Measurements from ENCODE around the gene ZNRF3. TPM values are rescaled to one million over a fixed set of nuclear protein-coding genes. Genes with fewer than 3 reads are reported as not detected.

ZNRF3 gene
- polyA plus RNA-seq, 3 donors from 2014 or later = 0.06 to 0.28 (median 0.18) TPM

GRCh38 chr22:28984482-28985158 is 101.2 kb downstream of the ZNRF3 start:
- Mint-ChIP-seq H3K36me3 (peaks cover 0 to 14% (median 5%) of the 10 kb centered on the region in 3 donors), H3K4me1 (peaks cover 7 to 13% of the 10 kb centered on the region in 2 donors), H3K9me3 (no peaks in the 10 kb centered on the region), H3K4me3 (no peak overlapping the region), H3K27ac (no peak overlapping the region), H3K27me3 (ENCODE audit: low read depth in 3 of 3) (peaks cover 5 to 8% (median 8%) of the 10 kb centered on the region in 3 donors)
- DNase-seq = no peak

DNA sequence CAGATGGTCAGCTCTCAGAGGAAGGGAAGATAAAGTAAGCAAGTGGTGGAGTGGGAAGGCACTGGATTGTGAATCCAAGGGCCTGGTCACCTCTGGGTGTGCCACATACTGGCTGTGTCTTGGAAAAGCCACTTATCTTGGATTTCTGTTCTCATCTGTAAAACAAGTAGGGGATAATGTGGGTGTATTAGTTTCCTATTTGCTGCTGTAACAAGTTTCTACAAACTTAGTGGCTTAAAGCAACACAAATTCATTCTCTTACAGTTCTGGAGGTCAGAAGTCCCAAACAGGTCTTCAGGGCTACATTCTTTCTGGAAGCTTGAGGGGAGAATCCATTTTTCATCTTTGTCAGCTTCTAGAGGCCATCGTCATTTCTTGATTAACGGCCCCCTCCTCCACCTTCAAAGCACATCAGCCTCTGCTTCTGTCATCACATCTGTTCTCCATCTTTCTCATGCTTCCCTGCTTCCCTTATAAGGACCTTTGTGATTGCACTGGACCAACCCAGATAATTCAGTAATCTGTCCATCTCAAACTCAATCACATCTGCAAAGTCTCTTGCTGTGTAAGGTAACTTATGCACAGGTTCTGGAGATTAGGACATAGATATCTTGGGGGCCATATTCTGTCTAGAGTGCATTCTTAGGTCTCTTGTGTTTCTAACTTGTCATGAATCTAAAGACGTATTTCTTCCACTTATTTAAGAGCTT is 102.4 kb downstream of the ZNRF3 start:
- no peak for DNase-seq
- peaks cover 5 to 6% (median 6%) of the 10 kb centered on the region in 3 donors for H3K27me3 Mint-ChIP-seq (ENCODE audit: low read depth in 3 of 3)
- no peak overlapping the region for H3K4me3 Mint-ChIP-seq
- H3K36me3 Mint-ChIP-seq = peaks cover 0 to 19% (median 5%) of the 10 kb centered on the region in 3 donors
- H3K4me1 Mint-ChIP-seq = peaks cover 7 to 13% of the 10 kb centered on the region in 2 donors
- no peak overlapping the region for H3K27ac Mint-ChIP-seq
- no peaks in the 10 kb centered on the region for H3K9me3 Mint-ChIP-seq

DNA sequence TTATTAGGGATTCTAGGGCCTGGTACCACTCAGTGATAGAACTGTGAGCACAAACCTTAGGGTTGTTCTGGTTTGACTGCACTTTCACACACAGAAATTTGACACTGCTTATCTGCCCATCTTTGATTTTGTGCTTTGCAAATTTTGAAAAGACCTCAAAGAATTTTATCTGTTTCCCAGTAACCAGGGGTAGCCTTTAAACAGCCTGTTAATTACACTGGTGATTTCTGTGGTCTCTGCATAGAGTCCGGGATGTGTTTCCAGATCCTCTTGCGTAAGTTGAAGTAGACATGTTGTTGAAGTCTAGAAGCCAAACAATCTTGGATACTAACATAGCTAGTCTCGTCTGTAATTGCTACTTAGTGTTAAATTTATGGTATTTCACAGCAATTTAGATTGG is 103.0 kb downstream of the ZNRF3 start:
- peaks cover 0 to 20% (median 5%) of the 10 kb centered on the region in 3 donors for H3K36me3 Mint-ChIP-seq
- no peak overlapping the region for H3K4me3 Mint-ChIP-seq

DNA sequence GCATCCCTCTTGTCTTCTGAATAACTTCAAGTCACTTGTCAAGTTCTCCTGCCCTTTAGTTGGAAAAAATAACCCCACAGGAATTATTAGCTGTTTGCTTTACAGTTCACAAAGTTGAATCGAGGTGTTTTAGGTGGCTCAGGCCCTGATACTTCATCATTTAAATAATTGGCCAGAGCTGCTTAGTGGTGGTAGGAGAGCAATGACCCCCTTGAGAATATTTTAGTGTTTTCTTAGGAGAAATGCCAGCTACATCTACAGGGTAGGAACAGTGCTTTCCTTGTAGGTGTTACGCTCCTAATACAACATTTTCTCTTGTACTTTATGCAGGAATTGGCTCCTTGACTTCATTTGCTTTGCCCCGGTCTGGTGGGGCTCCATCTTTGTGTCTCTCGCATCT is 105.1 kb downstream of the ZNRF3 start:
- H3K9me3 Mint-ChIP-seq = no peaks in the 10 kb centered on the region
- no peak overlapping the region for H3K27ac Mint-ChIP-seq
- peaks cover 6 to 10% of the 10 kb centered on the region in 2 donors for H3K4me1 Mint-ChIP-seq
- peaks cover 2 to 7% (median 4%) of the 10 kb centered on the region in 3 donors for H3K27me3 Mint-ChIP-seq (ENCODE audit: low read depth in 3 of 3)
- DNase-seq = no peak
- no peak overlapping the region for H3K4me3 Mint-ChIP-seq
- peaks cover 0 to 22% (median 5%) of the 10 kb centered on the region in 3 donors for H3K36me3 Mint-ChIP-seq

More for the DNA sequence above, 103.0 kb downstream of the ZNRF3 start:
- no peak for DNase-seq
- Mint-ChIP-seq H3K4me1 (peaks cover 7 to 13% of the 10 kb centered on the region in 2 donors), H3K9me3 (no peaks in the 10 kb centered on the region), H3K27ac (no peak overlapping the region), H3K27me3 (ENCODE audit: low read depth in 3 of 3) (peaks cover 4 to 7% (median 6%) of the 10 kb centered on the region in 3 donors)

GRCh38 chr22:28989035-28989464 is 105.7 kb downstream of the ZNRF3 start:
- Mint-ChIP-seq H3K4me1 (peaks cover 2 to 4% of the 10 kb centered on the region in 2 donors), H3K9me3 (no peaks in the 10 kb centered on the region), H3K36me3 (peaks cover 0 to 20% (median 5%) of the 10 kb centered on the region in 3 donors), H3K27me3 (ENCODE audit: low read depth in 3 of 3) (peaks cover 4 to 7% (median 7%) of the 10 kb centered on the region in 3 donors), H3K4me3 (no peak overlapping the region), H3K27ac (no peak overlapping the region)
- DNase-seq = no peak

GRCh38 chr22:28989484-28989883 is 106.1 kb downstream of the ZNRF3 start:
- Mint-ChIP-seq H3K4me3 (no peak overlapping the region), H3K4me1 (no peaks in the 10 kb centered on the region), H3K9me3 (no peaks in the 10 kb centered on the region), H3K27ac (no peak overlapping the region), H3K27me3 (ENCODE audit: low read depth in 3 of 3) (peaks cover 4 to 8% (median 5%) of the 10 kb centered on the region in 3 donors), H3K36me3 (peaks cover 0 to 21% (median 5%) of the 10 kb centered on the region in 3 donors)
- DNase-seq = no peak

DNA sequence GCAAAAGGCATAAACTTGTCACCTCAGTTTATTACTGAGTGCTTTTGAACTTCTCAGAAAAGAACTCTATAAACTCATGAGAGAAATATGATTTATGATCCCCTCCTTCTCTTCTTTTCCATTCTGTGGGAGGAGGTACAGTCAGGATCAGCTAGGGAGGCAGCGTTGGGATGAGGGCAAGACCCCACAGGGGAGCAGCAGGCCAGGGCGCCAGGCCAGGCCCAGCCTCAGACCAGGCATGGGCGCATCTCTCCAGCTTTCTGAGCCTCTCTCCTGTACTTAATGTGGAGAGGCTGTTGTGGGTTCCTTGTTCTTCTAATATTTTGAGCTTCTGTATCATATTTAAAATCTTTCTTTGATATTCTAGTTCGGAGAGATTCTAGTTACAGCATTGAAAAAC is 106.5 kb downstream of the ZNRF3 start:
- Mint-ChIP-seq H3K4me3 (no peak overlapping the region), H3K27me3 (ENCODE audit: low read depth in 3 of 3) (peaks cover 4 to 9% (median 5%) of the 10 kb centered on the region in 3 donors), H3K4me1 (no peaks in the 10 kb centered on the region), H3K9me3 (no peaks in the 10 kb centered on the region), H3K36me3 (peaks cover 0 to 24% (median 5%) of the 10 kb centered on the region in 3 donors), H3K27ac (no peak overlapping the region)
- DNase-seq = no peak

DNA sequence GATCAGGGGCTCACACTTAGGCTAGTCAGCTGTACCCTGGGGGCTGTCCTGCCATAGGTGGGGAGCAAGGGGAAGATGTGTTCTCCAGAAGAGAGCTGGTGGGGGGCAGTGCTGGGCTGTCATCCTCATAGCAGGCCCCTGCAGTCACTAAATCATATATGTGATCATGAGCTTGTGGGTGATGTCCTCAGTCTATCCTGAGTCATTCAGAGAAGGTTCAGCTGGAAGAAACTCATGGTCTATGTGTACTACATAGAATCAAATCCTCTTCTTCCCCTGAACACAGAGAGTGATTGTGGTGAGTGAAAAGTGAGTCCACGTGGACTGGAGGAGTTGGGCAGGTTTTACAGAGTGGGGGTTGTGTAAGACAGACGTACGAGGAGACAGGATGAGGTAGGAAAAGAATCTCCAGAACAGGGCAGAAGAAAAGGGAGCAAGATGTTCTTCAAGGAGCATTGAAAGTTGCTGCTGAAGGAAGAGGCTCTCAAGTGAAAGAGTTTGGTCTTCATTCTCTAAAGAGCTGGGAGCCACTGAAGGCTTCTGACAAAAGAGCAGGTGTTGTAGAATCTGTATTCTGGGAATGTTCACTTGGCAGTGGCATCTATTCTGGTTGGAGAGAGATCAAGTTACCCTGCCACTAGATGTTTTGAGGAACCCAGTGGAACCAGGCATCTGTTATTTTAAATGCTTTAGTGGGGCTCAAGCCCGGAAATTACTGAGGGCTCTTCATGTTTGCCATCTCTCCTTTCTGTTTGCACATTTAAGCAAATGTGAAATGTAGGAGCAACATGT is 109.4 kb downstream of the ZNRF3 start:
- DNase-seq = no peak
- H3K4me3 Mint-ChIP-seq = no peak overlapping the region
- H3K27ac Mint-ChIP-seq = no peak overlapping the region
- no peaks in the 10 kb centered on the region for H3K4me1 Mint-ChIP-seq
- peaks cover 0 to 18% (median 0%) of the 10 kb centered on the region in 3 donors for H3K36me3 Mint-ChIP-seq
- H3K9me3 Mint-ChIP-seq = no peaks in the 10 kb centered on the region
- peaks cover 2 to 10% (median 4%) of the 10 kb centered on the region in 3 donors for H3K27me3 Mint-ChIP-seq (ENCODE audit: low read depth in 3 of 3)

DNA sequence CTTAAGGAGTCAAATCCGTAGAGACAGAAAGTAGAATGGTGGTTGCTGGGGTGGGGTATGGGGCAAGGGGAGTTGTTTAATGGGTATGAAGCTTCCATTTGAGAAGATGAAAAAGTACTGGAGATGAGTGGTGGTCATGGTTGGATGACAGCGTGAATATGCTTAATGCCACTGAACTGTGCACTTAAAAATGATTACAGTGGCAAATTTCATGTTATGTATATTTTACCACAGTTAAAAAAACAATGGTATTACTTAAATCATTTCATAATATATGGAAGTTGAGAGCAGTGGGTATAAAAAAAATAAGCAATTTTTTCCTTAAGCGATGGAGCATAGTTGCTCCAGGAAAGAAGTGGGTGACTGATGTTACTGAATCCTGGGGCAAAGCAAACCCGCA is 111.2 kb downstream of the ZNRF3 start:
- no peak overlapping the region for H3K27ac Mint-ChIP-seq
- H3K36me3 Mint-ChIP-seq = peaks cover 0 to 18% (median 0%) of the 10 kb centered on the region in 3 donors
- H3K27me3 Mint-ChIP-seq (ENCODE audit: low read depth in 3 of 3) = peaks cover 2 to 10% (median 2%) of the 10 kb centered on the region in 3 donors
- no peaks in the 10 kb centered on the region for H3K9me3 Mint-ChIP-seq
- H3K4me1 Mint-ChIP-seq = peaks cover 0 to 1% of the 10 kb centered on the region in 2 donors
- H3K4me3 Mint-ChIP-seq = no peak overlapping the region
- no peak for DNase-seq

GRCh38 chr22:28995551-28995950 is 112.2 kb downstream of the ZNRF3 start:
- H3K4me1 Mint-ChIP-seq = peaks cover 0 to 1% of the 10 kb centered on the region in 2 donors

GRCh38 chr22:28997342-28997741 is 114.0 kb downstream of the ZNRF3 start:
- no peak for DNase-seq
- Mint-ChIP-seq H3K4me3 (no peak overlapping the region), H3K27me3 (ENCODE audit: low read depth in 3 of 3) (peaks cover 0 to 13% (median 2%) of the 10 kb centered on the region in 3 donors), H3K36me3 (peaks cover 0 to 17% (median 0%) of the 10 kb centered on the region in 3 donors), H3K4me1 (peaks cover 0 to 1% of the 10 kb centered on the region in 2 donors), H3K27ac (no peak overlapping the region), H3K9me3 (no peaks in the 10 kb centered on the region)

More at GRCh38 chr22:28995551-28995950, 112.2 kb downstream of the ZNRF3 start:
- peaks cover 0 to 14% (median 0%) of the 10 kb centered on the region in 3 donors for H3K36me3 Mint-ChIP-seq
- H3K9me3 Mint-ChIP-seq = no peaks in the 10 kb centered on the region
- no peak overlapping the region for H3K27ac Mint-ChIP-seq
- no peak overlapping the region for H3K4me3 Mint-ChIP-seq
- DNase-seq = no peak
- H3K27me3 Mint-ChIP-seq (ENCODE audit: low read depth in 3 of 3) = peaks cover 2 to 10% (median 2%) of the 10 kb centered on the region in 3 donors

GRCh38 chr22:28998681-28999080 is 115.3 kb downstream of the ZNRF3 start:
- H3K27me3 Mint-ChIP-seq (ENCODE audit: low read depth in 3 of 3) = peaks cover 1 to 11% (median 2%) of the 10 kb centered on the region in 3 donors
- H3K9me3 Mint-ChIP-seq = no peaks in the 10 kb centered on the region
- no peak overlapping the region for H3K27ac Mint-ChIP-seq
- H3K4me3 Mint-ChIP-seq = no peak overlapping the region
- peaks cover 0 to 1% of the 10 kb centered on the region in 2 donors for H3K4me1 Mint-ChIP-seq
- H3K36me3 Mint-ChIP-seq = peaks cover 0 to 12% (median 0%) of the 10 kb centered on the region in 3 donors
- no peak for DNase-seq

- Mint-ChIP-seq H3K4me3 (no peak overlapping the region), H3K4me1 (peaks cover 0 to 1% of the 10 kb centered on the region in 2 donors), H3K27me3 (ENCODE audit: low read depth in 3 of 3) (peaks cover 1 to 7% (median 2%) of the 10 kb centered on the region in 3 donors), H3K9me3 (no peaks in the 10 kb centered on the region), H3K27ac (no peak overlapping the region), H3K36me3 (peaks cover 0 to 12% (median 0%) of the 10 kb centered on the region in 3 donors)
- no peak for DNase-seq
Measured at GRCh38 chr22:28999510-28999909, 116.1 kb downstream of the ZNRF3 start.

Measured in immature natural killer cell (primary cell).